Immature natural killer cell (primary cell): ENCODE measurements around the gene VCP. TPM values are rescaled to one million over a fixed set of nuclear protein-coding genes. Genes with fewer than 3 reads are reported as not detected.
A peak's percentile ranks its signal among the peaks of the same experiment; 100 is the strongest.
"Not testable (repeated sequence)": the region's sequence is repeated elsewhere in the genome, so short reads cannot be mapped to it uniquely, and the experiment has no call there.

Experiments used
- DNase-seq, 3 donors: peaks; one replicate each; pipeline ENCODE4 v3.0.0; 2022; ENCODE audit warnings: mixed read lengths in 1 of 3
- H3K27ac Mint-ChIP-seq, 6 donors: one replicate each; pipeline ENCODE4 v1.8.0; 2020; ENCODE audit warnings: mixed read lengths in 6 of 6, mild to moderate bottlenecking in 5 of 6, inconsistent platforms in 4 of 6, moderate library complexity in 3 of 6
- H3K27me3 Mint-ChIP-seq, 3 donors: one replicate each; pipeline ENCODE4 v1.8.0; 2020 to 2021; ENCODE audit warnings: low read depth in 3 of 3, mild to moderate bottlenecking in 3 of 3, mixed read lengths in 3 of 3, moderate library complexity in 3 of 3, inconsistent platforms in 1 of 3
- H3K36me3 Mint-ChIP-seq, 3 donors: one replicate each; pipeline ENCODE4 v1.8.0; 2020; ENCODE audit warnings: mixed read lengths in 3 of 3, inconsistent platforms in 2 of 3, mild to moderate bottlenecking in 2 of 3
- H3K4me1 Mint-ChIP-seq, 2 donors: one replicate each; pipeline ENCODE4 v1.8.0; 2020; ENCODE audit warnings: inconsistent platforms in 2 of 2, mild to moderate bottlenecking in 2 of 2, mixed read lengths in 2 of 2, moderate library complexity in 1 of 2
- H3K4me3 Mint-ChIP-seq, 5 donors: one replicate each; pipeline ENCODE4 v1.8.0; 2020; ENCODE audit warnings: mild to moderate bottlenecking in 5 of 5, mixed read lengths in 5 of 5, inconsistent platforms in 3 of 5, moderate library complexity in 3 of 5
- H3K9me3 Mint-ChIP-seq, 6 donors: one replicate each; pipeline ENCODE4 v1.8.0; 2020; ENCODE audit warnings: mild to moderate bottlenecking in 6 of 6, mixed read lengths in 6 of 6, inconsistent platforms in 4 of 6, moderate library complexity in 3 of 6
- polyA plus RNA-seq, 3 donors: library from polyadenylated mRNA; unstranded; fragments of 300-500 nt; fragmentation: Illumina TruSeq; gene quantifications; one replicate each; pipeline ENCODE4 v1.2.3, GENCODE V29; 2021

VCP gene
- polyA plus RNA-seq, 3 donors from 2014 or later = 173 to 252 (median 248) TPM

GRCh38 chr9:35044071-35044470 lies 28.4 kb downstream of the VCP start:
- H3K27ac Mint-ChIP-seq = no peak overlapping the region

GRCh38 chr9:35042891-35043545 lies 29.4 kb downstream of the VCP start:
- Mint-ChIP-seq H3K9me3 (no peaks in the 10 kb centered on the region), H3K27me3 (peaks cover 0 to 4% (median 0%) of the 10 kb centered on the region in 3 donors), H3K4me1 (no peaks in the 10 kb centered on the region), H3K36me3 (peaks cover 0 to 17% (median 15%) of the 10 kb centered on the region in 3 donors), H3K4me3 (no peak overlapping the region), H3K27ac (peak overlapping the region in 1 of 6 donors; percentile 37)
- DNase-seq = no peak

More at GRCh38 chr9:35044071-35044470, 28.4 kb downstream of the VCP start:
- no peak for DNase-seq
- Mint-ChIP-seq H3K27me3 (peaks cover 0 to 4% (median 0%) of the 10 kb centered on the region in 3 donors), H3K4me3 (no peak overlapping the region), H3K9me3 (no peaks in the 10 kb centered on the region), H3K4me1 (no peaks in the 10 kb centered on the region), H3K36me3 (peaks cover 5 to 23% (median 19%) of the 10 kb centered on the region in 3 donors)

GRCh38 chr9:35042081-35042604 lies 30.3 kb downstream of the VCP start:
- DNase-seq = no peak
- Mint-ChIP-seq H3K9me3 (no peaks in the 10 kb centered on the region), H3K4me1 (no peaks in the 10 kb centered on the region), H3K4me3 (no peak overlapping the region), H3K27me3 (peaks cover 0 to 4% (median 0%) of the 10 kb centered on the region in 3 donors), H3K36me3 (peaks cover 0 to 17% (median 15%) of the 10 kb centered on the region in 3 donors), H3K27ac (peak overlapping the region in 2 of 6 donors; percentile 32 to 37)

GRCh38 chr9:35035851-35036701 lies 36.3 kb downstream of the VCP start:
- H3K4me1 Mint-ChIP-seq = peaks cover 7 to 12% of the 10 kb centered on the region in 2 donors
- H3K27me3 Mint-ChIP-seq = peaks cover 0 to 2% (median 0%) of the 10 kb centered on the region in 3 donors
- H3K4me3 Mint-ChIP-seq = peak overlapping the region; percentile 48 to 72 (median 59)
- H3K36me3 Mint-ChIP-seq = peaks cover 0 to 14% (median 4%) of the 10 kb centered on the region in 3 donors
- no peak for DNase-seq
- no peaks in the 10 kb centered on the region for H3K9me3 Mint-ChIP-seq
- H3K27ac Mint-ChIP-seq = peak overlapping the region in 2 of 6 donors; percentile 17 to 25

GRCh38 chr9:35033101-35033500 lies 39.3 kb downstream of the VCP start:
- DNase-seq = no peak
- Mint-ChIP-seq H3K27ac (no peak overlapping the region), H3K27me3 (peaks cover 0 to 2% (median 2%) of the 10 kb centered on the region in 3 donors), H3K4me1 (peaks cover 7 to 12% of the 10 kb centered on the region in 2 donors), H3K36me3 (peaks cover 0 to 7% (median 6%) of the 10 kb centered on the region in 3 donors), H3K9me3 (no peaks in the 10 kb centered on the region), H3K4me3 (no peak overlapping the region)

- Mint-ChIP-seq H3K27ac (no peak overlapping the region), H3K4me1 (no peaks in the 10 kb centered on the region), H3K4me3 (no peak overlapping the region), H3K36me3 (peaks cover 0 to 7% (median 6%) of the 10 kb centered on the region in 3 donors), H3K9me3 (no peaks in the 10 kb centered on the region), H3K27me3 (peaks cover 0 to 2% (median 2%) of the 10 kb centered on the region in 3 donors)
- DNase-seq = no peak
These were observed 42.6 kb downstream of the VCP start for GRCh38 chr9:35029852-35030251.

GRCh38 chr9:35029241-35029640 lies 43.2 kb downstream of the VCP start:
- H3K27ac Mint-ChIP-seq = no peak overlapping the region
- H3K9me3 Mint-ChIP-seq = no peaks in the 10 kb centered on the region
- H3K27me3 Mint-ChIP-seq = peaks cover 0 to 2% (median 2%) of the 10 kb centered on the region in 3 donors

GRCh38 chr9:35028341-35028740 lies 44.1 kb downstream of the VCP start:
- Mint-ChIP-seq H3K4me3 (no peak overlapping the region), H3K36me3 (peaks cover 12 to 15% (median 12%) of the 10 kb centered on the region in 3 donors), H3K27ac (no peak overlapping the region), H3K4me1 (no peaks in the 10 kb centered on the region), H3K9me3 (no peaks in the 10 kb centered on the region), H3K27me3 (peaks cover 0 to 4% (median 2%) of the 10 kb centered on the region in 3 donors)
- DNase-seq = no peak

More at GRCh38 chr9:35029241-35029640, 43.2 kb downstream of the VCP start:
- Mint-ChIP-seq H3K36me3 (peaks cover 6 to 7% (median 6%) of the 10 kb centered on the region in 3 donors), H3K4me3 (no peak overlapping the region), H3K4me1 (no peaks in the 10 kb centered on the region)
- DNase-seq = no peak

GRCh38 chr9:35027860-35028259 lies 44.6 kb downstream of the VCP start:
- H3K27ac Mint-ChIP-seq = no peak overlapping the region
- no peaks in the 10 kb centered on the region for H3K4me1 Mint-ChIP-seq

GRCh38 chr9:35027374-35027773 lies 45.1 kb downstream of the VCP start:
- no peaks in the 10 kb centered on the region for H3K4me1 Mint-ChIP-seq
- H3K27ac Mint-ChIP-seq = no peak overlapping the region

More at GRCh38 chr9:35027860-35028259, 44.6 kb downstream of the VCP start:
- no peak overlapping the region for H3K4me3 Mint-ChIP-seq
- no peak for DNase-seq
- H3K9me3 Mint-ChIP-seq = no peaks in the 10 kb centered on the region
- peaks cover 12 to 16% (median 13%) of the 10 kb centered on the region in 3 donors for H3K36me3 Mint-ChIP-seq
- peaks cover 0 to 4% (median 2%) of the 10 kb centered on the region in 3 donors for H3K27me3 Mint-ChIP-seq

GRCh38 chr9:35026671-35027070 lies 45.8 kb downstream of the VCP start:
- Mint-ChIP-seq H3K27me3 (peaks cover 0 to 2% (median 2%) of the 10 kb centered on the region in 3 donors), H3K4me1 (no peaks in the 10 kb centered on the region), H3K36me3 (peaks cover 19 to 24% (median 21%) of the 10 kb centered on the region in 3 donors), H3K9me3 (no peaks in the 10 kb centered on the region), H3K27ac (no peak overlapping the region), H3K4me3 (no peak overlapping the region)
- no peak for DNase-seq

More at GRCh38 chr9:35027374-35027773, 45.1 kb downstream of the VCP start:
- Mint-ChIP-seq H3K36me3 (peaks cover 13 to 17% (median 16%) of the 10 kb centered on the region in 3 donors), H3K27me3 (peaks cover 0 to 2% (median 2%) of the 10 kb centered on the region in 3 donors), H3K4me3 (no peak overlapping the region), H3K9me3 (no peaks in the 10 kb centered on the region)
- no peak for DNase-seq

GRCh38 chr9:35023443-35023842 lies 49.0 kb downstream of the VCP start:
- not testable (repeated sequence) for H3K4me3 Mint-ChIP-seq, H3K4me1 Mint-ChIP-seq, DNase-seq, H3K9me3 Mint-ChIP-seq, H3K27me3 Mint-ChIP-seq, H3K27ac Mint-ChIP-seq
- H3K36me3 Mint-ChIP-seq = peaks cover 26 to 34% (median 34%) of the 10 kb centered on the region in 3 donors

GRCh38 chr9:35014517-35014916 lies 57.9 kb downstream of the VCP start:
- peaks cover 3 to 5% (median 3%) of the 10 kb centered on the region in 3 donors for H3K27me3 Mint-ChIP-seq
- no peaks in the 10 kb centered on the region for H3K4me1 Mint-ChIP-seq
- H3K36me3 Mint-ChIP-seq = peaks cover 36 to 47% (median 39%) of the 10 kb centered on the region in 3 donors
- H3K4me3 Mint-ChIP-seq = no peak overlapping the region
- H3K9me3 Mint-ChIP-seq = peaks cover 9 to 16% (median 14%) of the 10 kb centered on the region in 6 donors
- H3K27ac Mint-ChIP-seq = no peak overlapping the region
- no peak for DNase-seq
